RPMI7951 (cell line): ENCODE measurements around the gene ERC2. TPM values are rescaled to one million over a fixed set of nuclear protein-coding genes. Genes with fewer than 3 reads are reported as not detected.

Source experiments
- DNase-seq: peaks from one replicate; pipeline ENCODE4 v3.0.0-alpha.2; 2012; ENCODE audit warnings: low read depth
- total RNA-seq: library from RNA; depleted of rRNA; stranded (reverse); fragments of >200 nt; shearing (Covaris generic); gene quantifications from 2 replicates; pipeline ENCODE4 v1.2.3, GENCODE V29; 2014

Gene ERC2
- total RNA-seq, 1 experiment from 2014 or later: 0.24 TPM

- no peak for DNase-seq
Measured at GRCh38 chr3:55827786-55828185, 640.5 kb downstream of the ERC2 start.

- peak; percentile 31 for DNase-seq
Measured at GRCh38 chr3:55826731-55827496, 641.4 kb downstream of the ERC2 start.

GRCh38 chr3:55826097-55826496, 642.2 kb downstream of the ERC2 start:
- no peak for DNase-seq

GRCh38 chr3:55824406-55824805, 643.9 kb downstream of the ERC2 start:
- DNase-seq: no peak

- DNase-seq: no peak
Measured at GRCh38 chr3:55823829-55824228, 644.4 kb downstream of the ERC2 start.

GRCh38 chr3:55823001-55823400, 645.3 kb downstream of the ERC2 start:
- DNase-seq: no peak

- no peak for DNase-seq
Measured at GRCh38 chr3:55819005-55819404, 649.3 kb downstream of the ERC2 start.

- DNase-seq: no peak
Measured at GRCh38 chr3:55818485-55818884, 649.8 kb downstream of the ERC2 start.

GRCh38 chr3:55816794-55817576, 651.3 kb downstream of the ERC2 start:
- DNase-seq: no peak

- no peak for DNase-seq
Measured at GRCh38 chr3:55815262-55815661, 653.0 kb downstream of the ERC2 start.

GRCh38 chr3:55813268-55814097, 654.8 kb downstream of the ERC2 start:
- DNase-seq: peak; percentile 36

GRCh38 chr3:55812394-55813013, 655.8 kb downstream of the ERC2 start:
- no peak for DNase-seq

- DNase-seq: no peak
Measured at GRCh38 chr3:55807210-55807609, 661.1 kb downstream of the ERC2 start.

- no peak for DNase-seq
Measured at GRCh38 chr3:55805169-55805568, 663.1 kb downstream of the ERC2 start.

- DNase-seq: no peak
Measured at GRCh38 chr3:55804170-55805095, 663.8 kb downstream of the ERC2 start.

GRCh38 chr3:55802816-55803215, 665.5 kb downstream of the ERC2 start:
- no peak for DNase-seq

- no peak for DNase-seq
Measured at GRCh38 chr3:55801676-55802075, 666.6 kb downstream of the ERC2 start.

- no peak for DNase-seq
Measured at GRCh38 chr3:55801068-55801467, 667.2 kb downstream of the ERC2 start.

- DNase-seq: no peak
Measured at GRCh38 chr3:55797775-55798174, 670.5 kb downstream of the ERC2 start.

GRCh38 chr3:55797084-55797483, 671.2 kb downstream of the ERC2 start:
- no peak for DNase-seq

- DNase-seq: no peak
Measured at GRCh38 chr3:55796533-55796932, 671.7 kb downstream of the ERC2 start.
